Osteocyte (in vitro differentiated cells): Measurements from ENCODE around the gene EIF4A3. TPM values are rescaled to one million over a fixed set of nuclear protein-coding genes. Genes with fewer than 3 reads are reported as not detected.

ENCODE experiments used
- DNase-seq: peaks from one replicate; pipeline ENCODE4 v3.0.0; 2021; ENCODE audit warnings: mixed read lengths; ENCODE audit not compliant: unreplicated experiment; ENCODE audit errors: extremely low spot score
- H3K27ac Mint-ChIP-seq: one replicate; pipeline ENCODE4 v1.8.0; 2021; ENCODE audit warnings: mild to moderate bottlenecking, mixed read lengths; ENCODE audit not compliant: unreplicated experiment
- H3K27me3 Mint-ChIP-seq: one replicate; pipeline ENCODE4 v1.8.0; 2021; ENCODE audit warnings: mixed read lengths; ENCODE audit not compliant: unreplicated experiment
- H3K36me3 Mint-ChIP-seq: one replicate; pipeline ENCODE4 v1.8.0; 2021; ENCODE audit warnings: mixed read lengths; ENCODE audit not compliant: unreplicated experiment
- H3K4me1 Mint-ChIP-seq: one replicate; pipeline ENCODE4 v1.8.0; 2021; ENCODE audit warnings: mixed read lengths; ENCODE audit not compliant: unreplicated experiment
- H3K4me3 Mint-ChIP-seq: one replicate; pipeline ENCODE4 v1.8.0; 2021; ENCODE audit warnings: mild to moderate bottlenecking, moderate library complexity, mixed read lengths; ENCODE audit not compliant: unreplicated experiment
- H3K9me3 Mint-ChIP-seq: one replicate; pipeline ENCODE4 v1.8.0; 2021; ENCODE audit warnings: mixed read lengths; ENCODE audit not compliant: unreplicated experiment
- total RNA-seq: library from RNA; stranded (reverse); gene quantifications from 2 replicates; pipeline ENCODE4 v1.2.1, GENCODE V29; 2021
- TF ChIP-seq, protein P1 (sequence below): fragments of 200-600 bp; sonication (generic); IDR thresholded peaks from 2 replicates; pipeline ENCODE4 v1.5.0; 2021; ENCODE audit warnings: antibody characterized with exemption, mild to moderate bottlenecking, moderate library complexity

EIF4A3 gene
- total RNA-seq, 1 donor from 2014 or later = 85.7 TPM

DNA sequence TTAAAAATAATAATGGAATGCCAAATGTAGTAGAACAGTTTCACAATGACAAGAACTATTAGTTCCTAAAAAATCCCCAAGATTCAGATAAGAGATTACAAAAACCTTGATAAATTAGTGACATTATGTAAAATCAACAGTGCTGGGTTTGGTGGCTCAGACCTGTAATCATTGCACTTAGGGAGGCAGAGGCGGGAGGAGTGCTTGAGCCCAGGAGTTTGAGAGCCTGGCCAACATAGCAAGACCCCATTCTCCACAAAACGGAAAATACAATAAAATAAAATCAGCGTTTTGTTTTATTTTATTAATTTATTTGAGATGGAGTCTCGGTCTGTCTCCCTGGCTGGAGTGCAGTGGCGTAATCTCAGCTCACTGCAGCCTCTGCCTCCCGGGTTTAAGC, 27.0 kb upstream of the EIF4A3 start:
- H3K36me3 Mint-ChIP-seq = no peaks in the 10 kb centered on the region
- no peak overlapping the region for H3K4me3 Mint-ChIP-seq
- DNase-seq = no peak
- TF ChIP-seq, protein P1, sequence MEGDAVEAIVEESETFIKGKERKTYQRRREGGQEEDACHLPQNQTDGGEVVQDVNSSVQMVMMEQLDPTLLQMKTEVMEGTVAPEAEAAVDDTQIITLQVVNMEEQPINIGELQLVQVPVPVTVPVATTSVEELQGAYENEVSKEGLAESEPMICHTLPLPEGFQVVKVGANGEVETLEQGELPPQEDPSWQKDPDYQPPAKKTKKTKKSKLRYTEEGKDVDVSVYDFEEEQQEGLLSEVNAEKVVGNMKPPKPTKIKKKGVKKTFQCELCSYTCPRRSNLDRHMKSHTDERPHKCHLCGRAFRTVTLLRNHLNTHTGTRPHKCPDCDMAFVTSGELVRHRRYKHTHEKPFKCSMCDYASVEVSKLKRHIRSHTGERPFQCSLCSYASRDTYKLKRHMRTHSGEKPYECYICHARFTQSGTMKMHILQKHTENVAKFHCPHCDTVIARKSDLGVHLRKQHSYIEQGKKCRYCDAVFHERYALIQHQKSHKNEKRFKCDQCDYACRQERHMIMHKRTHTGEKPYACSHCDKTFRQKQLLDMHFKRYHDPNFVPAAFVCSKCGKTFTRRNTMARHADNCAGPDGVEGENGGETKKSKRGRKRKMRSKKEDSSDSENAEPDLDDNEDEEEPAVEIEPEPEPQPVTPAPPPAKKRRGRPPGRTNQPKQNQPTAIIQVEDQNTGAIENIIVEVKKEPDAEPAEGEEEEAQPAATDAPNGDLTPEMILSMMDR = no peak
- no peaks in the 10 kb centered on the region for H3K9me3 Mint-ChIP-seq
- peaks cover 8% of the 10 kb centered on the region for H3K27me3 Mint-ChIP-seq
- no peak overlapping the region for H3K27ac Mint-ChIP-seq
- H3K4me1 Mint-ChIP-seq = peaks cover 2% of the 10 kb centered on the region

DNA sequence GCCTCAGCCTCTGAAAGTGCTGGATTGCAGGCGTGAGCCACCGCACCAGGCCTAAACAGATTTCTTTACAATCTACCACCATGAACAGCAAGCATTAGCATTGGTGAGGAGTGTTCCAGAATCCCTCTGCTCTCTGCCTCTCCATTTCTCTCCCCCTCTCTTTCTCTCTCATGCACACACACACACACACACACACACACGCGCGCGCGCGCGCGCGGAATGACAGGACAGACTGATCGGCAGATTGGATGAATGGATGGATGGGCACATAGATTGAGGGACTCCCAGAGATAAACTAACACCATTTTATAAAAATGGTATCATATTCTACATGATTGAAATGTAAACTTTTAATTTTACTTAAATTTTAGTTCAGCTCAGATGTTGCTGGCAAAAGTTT, 26.2 kb upstream of the EIF4A3 start:
- DNase-seq = no peak

DNA sequence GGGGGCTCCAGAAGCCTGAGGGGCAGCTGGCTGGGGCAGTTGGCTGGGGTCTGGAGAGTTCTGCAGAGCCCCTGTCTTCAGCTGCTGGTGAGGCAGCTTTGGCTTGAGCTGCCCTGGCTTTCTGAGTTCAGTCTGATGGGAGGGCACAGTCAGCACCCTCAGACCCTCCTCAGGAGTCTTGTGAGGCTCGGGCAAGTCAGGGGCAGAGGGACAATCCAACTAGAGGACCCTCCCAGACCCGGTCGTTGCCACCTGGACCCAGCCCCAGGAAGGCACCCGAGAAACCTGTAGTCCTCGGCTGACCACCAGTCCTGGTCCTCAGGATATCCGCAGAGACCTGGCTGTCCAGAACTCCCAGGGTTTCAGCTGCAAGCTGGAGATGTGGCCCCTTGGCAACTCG, 24.8 kb upstream of the EIF4A3 start:
- H3K9me3 Mint-ChIP-seq = no peaks in the 10 kb centered on the region
- H3K4me3 Mint-ChIP-seq = no peak overlapping the region
- TF ChIP-seq, protein P1 = no peak

More for the DNA sequence above, 26.2 kb upstream of the EIF4A3 start:
- no peaks in the 10 kb centered on the region for H3K36me3 Mint-ChIP-seq
- H3K4me1 Mint-ChIP-seq = peaks cover 2% of the 10 kb centered on the region
- TF ChIP-seq, protein P1 = no peak
- no peaks in the 10 kb centered on the region for H3K9me3 Mint-ChIP-seq
- peaks cover 7% of the 10 kb centered on the region for H3K27me3 Mint-ChIP-seq
- H3K27ac Mint-ChIP-seq = no peak overlapping the region
- H3K4me3 Mint-ChIP-seq = no peak overlapping the region

DNA sequence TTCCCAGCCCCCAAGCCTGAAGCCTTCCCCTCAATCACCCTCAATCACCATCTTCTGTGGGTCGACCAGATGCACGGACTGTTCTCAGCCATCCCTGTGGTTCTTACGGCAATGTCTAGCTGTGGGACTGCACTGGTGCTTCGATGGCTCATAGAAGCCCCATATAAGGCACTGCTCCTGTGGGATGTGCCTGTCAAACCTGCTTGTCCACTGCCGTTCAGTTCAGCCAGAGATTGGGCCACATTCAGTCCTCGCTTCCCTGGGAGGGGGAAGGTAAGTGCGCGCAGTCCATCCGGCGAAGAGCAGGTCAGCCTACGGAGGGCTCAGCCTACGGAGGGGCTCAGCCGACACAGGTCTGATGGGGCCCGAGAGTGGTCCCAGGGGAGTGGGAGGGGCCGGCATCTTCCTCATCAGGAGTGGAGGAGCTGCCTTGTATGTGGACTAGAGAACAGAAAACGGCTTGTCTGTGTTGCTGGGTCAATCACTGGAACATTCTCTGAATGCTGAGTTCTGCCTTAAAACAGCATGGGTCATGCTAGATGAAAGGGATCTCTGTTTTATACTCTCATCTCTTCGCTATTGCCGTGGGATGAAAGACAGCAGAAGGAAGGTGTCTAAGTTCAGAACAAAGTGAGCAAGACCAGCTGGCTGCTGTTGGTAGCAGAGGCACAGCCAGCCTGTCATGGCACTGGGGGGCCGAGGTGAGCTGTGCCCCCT, 23.0 kb upstream of the EIF4A3 start, which contains the start of gene CARD14:
CARD14 (plus strand) TSS at position 247 of the 717 bp plus-strand sequence. CDS start 11,409 bp downstream, outside the sequence.
- Mint-ChIP-seq H3K4me1 (no peaks in the 10 kb centered on the region), H3K36me3 (no peaks in the 10 kb centered on the region), H3K9me3 (no peaks in the 10 kb centered on the region), H3K27ac (no peak within 1 kb of the TSS), H3K4me3 (no peak within 1 kb of the TSS), H3K27me3 (peaks cover 7% of the 10 kb centered on the region)
- TF ChIP-seq, protein P1 = no peak
- DNase-seq = no peak

More for the DNA sequence above, 24.8 kb upstream of the EIF4A3 start:
- no peak for DNase-seq
- Mint-ChIP-seq H3K27ac (no peak overlapping the region), H3K36me3 (no peaks in the 10 kb centered on the region), H3K27me3 (peaks cover 7% of the 10 kb centered on the region), H3K4me1 (peaks cover 2% of the 10 kb centered on the region)

DNA sequence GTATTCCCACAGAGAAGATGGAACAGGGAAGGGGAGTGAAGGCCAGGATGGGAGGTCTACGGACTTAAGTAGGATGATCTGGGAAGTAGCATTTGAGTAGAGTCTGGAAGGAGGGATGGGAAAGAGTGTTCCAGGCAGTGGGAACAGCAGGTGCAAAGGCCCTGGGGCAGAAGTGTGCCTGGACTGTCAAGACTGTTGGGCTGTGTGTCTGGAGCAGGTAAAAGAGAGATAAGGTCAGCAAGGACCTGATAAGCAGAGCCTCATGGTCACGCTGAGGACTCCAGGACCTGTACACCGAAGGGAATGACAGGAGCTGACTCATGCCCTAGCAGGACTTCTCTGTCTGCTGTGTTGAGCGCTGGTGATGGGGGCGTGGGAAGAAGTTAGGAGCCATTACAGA, 22.2 kb upstream of the EIF4A3 start:
- H3K4me3 Mint-ChIP-seq = no peak overlapping the region
- TF ChIP-seq, protein P1 = no peak
- H3K27me3 Mint-ChIP-seq = peaks cover 10% of the 10 kb centered on the region
- no peak overlapping the region for H3K27ac Mint-ChIP-seq
- H3K9me3 Mint-ChIP-seq = no peaks in the 10 kb centered on the region
- DNase-seq = no peak
- no peaks in the 10 kb centered on the region for H3K36me3 Mint-ChIP-seq
- H3K4me1 Mint-ChIP-seq = no peaks in the 10 kb centered on the region
